Neural cell (in vitro differentiated cells): ENCODE measurements around the gene DCC. TPM values are rescaled to one million over a fixed set of nuclear protein-coding genes. Genes with fewer than 3 reads are reported as not detected.

Experiments
- H2AFZ ChIP-seq: fragments of 200-600, 300-800 bp; sonication (generic), shearing (Covaris generic); 2 replicates; pipeline ENCODE4 v1.6.0; 2014; ENCODE audit warnings: low read depth, mild to moderate bottlenecking, antibody characterized with exemption, low read length, moderate library complexity
- H3F3A ChIP-seq: fragments of 200-600 bp; shearing (Covaris generic); 2 replicates; pipeline ENCODE4 v1.6.1; 2016; ENCODE audit warnings: mild to moderate bottlenecking, moderate library complexity, mixed read lengths, antibody characterized with exemption, low read length; ENCODE audit not compliant: insufficient read depth, poor library complexity, severe bottlenecking
- H3K27ac ChIP-seq: fragments of 200-600, 300-800 bp; sonication (generic), shearing (Covaris generic); 2 replicates; pipeline ENCODE4 v1.5.1; 2014; ENCODE audit warnings: mild to moderate bottlenecking, low read length, moderate library complexity
- H3K27me3 ChIP-seq: fragments of 300-800, 200-600 bp; sonication (generic), shearing (Covaris generic); 2 replicates; pipeline ENCODE4 v1.6.0; 2014; ENCODE audit warnings: mild to moderate bottlenecking, low read depth, low read length, moderate library complexity; ENCODE audit not compliant: insufficient read depth
- H3K36me3 ChIP-seq: fragments of 300-800, 200-600 bp; sonication (generic), shearing (Covaris generic); 2 replicates; pipeline ENCODE4 v1.5.1; 2014; ENCODE audit warnings: mild to moderate bottlenecking, antibody characterized with exemption, low read length, moderate library complexity; ENCODE audit not compliant: insufficient read depth
- H3K4me2 ChIP-seq: fragments of 300-800, 200-600 bp; sonication (generic), shearing (Covaris generic); 2 replicates; pipeline ENCODE4 v1.6.0; 2014; ENCODE audit warnings: mild to moderate bottlenecking, low read length
- H3K4me3 ChIP-seq: fragments of 300-800, 200-600 bp; sonication (generic), shearing (Covaris generic); 2 replicates; pipeline ENCODE4 v1.5.1; 2014; ENCODE audit warnings: mild to moderate bottlenecking, low read length, moderate library complexity
- H3K79me2 ChIP-seq: fragments of 200-600 bp; shearing (Covaris generic); replicated peaks from 2 replicates; pipeline ENCODE4 v1.6.0; 2014; ENCODE audit warnings: mild to moderate bottlenecking, low read length, moderate library complexity; ENCODE audit not compliant: insufficient read depth
- H3K9ac ChIP-seq: fragments of 300-800, 200-600 bp; sonication (generic), shearing (Covaris generic); 2 replicates; pipeline ENCODE4 v1.6.1; 2016; ENCODE audit warnings: mild to moderate bottlenecking, low read length, mixed read lengths
- H3K9me2 ChIP-seq: fragments of 200-600 bp; shearing (Covaris generic); 2 replicates; pipeline ENCODE4 v1.6.1; 2016; ENCODE audit warnings: mild to moderate bottlenecking, low read length, mixed read lengths; ENCODE audit not compliant: insufficient read depth
- H3K9me3 ChIP-seq: fragments of 200-600, 300-800 bp; sonication (generic), shearing (Covaris generic); 2 replicates; pipeline ENCODE4 v1.6.1; 2016; ENCODE audit warnings: mild to moderate bottlenecking, mixed run types, low read length, moderate library complexity, mixed read lengths
- H4K20me1 ChIP-seq: fragments of 200-600 bp; shearing (Covaris generic); 2 replicates; pipeline ENCODE4 v1.6.1; 2016; ENCODE audit warnings: mild to moderate bottlenecking, mixed run types; ENCODE audit not compliant: insufficient read depth
- EP300 ChIP-seq: fragments of 450-650 bp; conservative IDR thresholded peaks from 2 replicates; pipeline ENCODE4 v1.6.1; 2014; ENCODE audit warnings: antibody characterized with exemption, mild to moderate bottlenecking, moderate library complexity; ENCODE audit not compliant: poor library complexity, severe bottlenecking
- EZH2 ChIP-seq: fragments of 200-600, 300-800 bp; shearing (Covaris generic), sonication (generic); IDR thresholded peaks from 2 replicates; pipeline ENCODE4 v1.6.1; 2014; ENCODE audit warnings: antibody characterized with exemption, low read length, borderline replicate concordance, mild to moderate bottlenecking; ENCODE audit not compliant: insufficient read depth, poor library complexity, severe bottlenecking
- MXI1 ChIP-seq: fragments of 450-650 bp; conservative IDR thresholded peaks from 2 replicates; pipeline ENCODE4 v1.6.1; 2014; ENCODE audit warnings: antibody characterized with exemption, mild to moderate bottlenecking; ENCODE audit not compliant: poor library complexity, severe bottlenecking
- POLR2AphosphoS5 ChIP-seq: IDR thresholded peaks from 2 replicates; pipeline ENCODE4 v1.6.1; 2012
- RAD21 ChIP-seq: fragments of 450-650 bp; conservative IDR thresholded peaks from 2 replicates; pipeline ENCODE4 v1.6.1; 2014; ENCODE audit warnings: antibody characterized with exemption, mild to moderate bottlenecking, moderate library complexity
- SMC3 ChIP-seq: fragments of 450-650 bp; conservative IDR thresholded peaks from 2 replicates; pipeline ENCODE4 v1.6.1; 2014; ENCODE audit warnings: antibody characterized with exemption, mild to moderate bottlenecking, moderate library complexity; ENCODE audit not compliant: poor library complexity
- TAF1 ChIP-seq: IDR thresholded peaks from 2 replicates; pipeline ENCODE4 v1.6.1; 2012; ENCODE audit warnings: low read depth
- polyA plus RNA-seq: library from polyadenylated mRNA; depleted of rRNA; stranded (reverse); fragments of >200 nt; gene quantifications from 2 replicates; pipeline ENCODE4 v1.2.3, GENCODE V29; 2014
- TF ChIP-seq, protein P1 (sequence below): IDR thresholded peaks from 2 replicates; pipeline ENCODE4 v1.6.1; 2012; ENCODE audit warnings: borderline replicate concordance
- TF ChIP-seq, protein P2 (sequence below): fragments of 450-650 bp; IDR thresholded peaks from 2 replicates; pipeline ENCODE4 v1.5.1; 2014; ENCODE audit warnings: antibody characterized with exemption, mild to moderate bottlenecking, moderate library complexity; ENCODE audit not compliant: poor library complexity, severe bottlenecking

Gene DCC
- polyA plus RNA-seq, 1 donor from 2014 or later: 40.7 TPM

DNA sequence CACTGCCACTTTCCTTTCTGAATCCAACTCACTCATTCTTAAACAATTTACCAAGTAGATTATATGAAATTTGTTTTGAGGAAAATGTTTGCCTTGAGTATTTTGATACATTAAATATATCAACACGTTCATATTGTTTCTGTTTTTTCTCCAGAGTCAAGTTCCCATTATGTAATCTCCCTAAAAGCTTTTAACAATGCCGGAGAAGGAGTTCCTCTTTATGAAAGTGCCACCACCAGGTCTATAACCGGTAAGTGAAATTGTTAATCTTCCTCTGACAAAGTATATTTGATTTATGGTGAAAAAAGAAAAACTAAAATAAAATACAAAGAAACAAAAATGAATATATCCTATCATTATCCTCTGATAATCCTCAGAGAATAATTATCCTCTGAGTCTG is 1045.9 kb downstream of the DCC start:
- Histone ChIP-seq H3K4me3 (no peak overlapping the region), H3K9ac (no peak overlapping the region), H3K79me2 (no peaks in the 10 kb centered on the region), H2AFZ (no peak overlapping the region), H3F3A (no peaks in the 10 kb centered on the region), H4K20me1 (no peaks in the 10 kb centered on the region), H3K27me3 (no peaks in the 10 kb centered on the region), H3K9me2 (no peaks in the 10 kb centered on the region), H3K27ac (no peak overlapping the region), H3K4me2 (no peak overlapping the region), H3K36me3 (no peaks in the 10 kb centered on the region), H3K9me3 (no peaks in the 10 kb centered on the region)
- TF ChIP-seq, protein P1, sequence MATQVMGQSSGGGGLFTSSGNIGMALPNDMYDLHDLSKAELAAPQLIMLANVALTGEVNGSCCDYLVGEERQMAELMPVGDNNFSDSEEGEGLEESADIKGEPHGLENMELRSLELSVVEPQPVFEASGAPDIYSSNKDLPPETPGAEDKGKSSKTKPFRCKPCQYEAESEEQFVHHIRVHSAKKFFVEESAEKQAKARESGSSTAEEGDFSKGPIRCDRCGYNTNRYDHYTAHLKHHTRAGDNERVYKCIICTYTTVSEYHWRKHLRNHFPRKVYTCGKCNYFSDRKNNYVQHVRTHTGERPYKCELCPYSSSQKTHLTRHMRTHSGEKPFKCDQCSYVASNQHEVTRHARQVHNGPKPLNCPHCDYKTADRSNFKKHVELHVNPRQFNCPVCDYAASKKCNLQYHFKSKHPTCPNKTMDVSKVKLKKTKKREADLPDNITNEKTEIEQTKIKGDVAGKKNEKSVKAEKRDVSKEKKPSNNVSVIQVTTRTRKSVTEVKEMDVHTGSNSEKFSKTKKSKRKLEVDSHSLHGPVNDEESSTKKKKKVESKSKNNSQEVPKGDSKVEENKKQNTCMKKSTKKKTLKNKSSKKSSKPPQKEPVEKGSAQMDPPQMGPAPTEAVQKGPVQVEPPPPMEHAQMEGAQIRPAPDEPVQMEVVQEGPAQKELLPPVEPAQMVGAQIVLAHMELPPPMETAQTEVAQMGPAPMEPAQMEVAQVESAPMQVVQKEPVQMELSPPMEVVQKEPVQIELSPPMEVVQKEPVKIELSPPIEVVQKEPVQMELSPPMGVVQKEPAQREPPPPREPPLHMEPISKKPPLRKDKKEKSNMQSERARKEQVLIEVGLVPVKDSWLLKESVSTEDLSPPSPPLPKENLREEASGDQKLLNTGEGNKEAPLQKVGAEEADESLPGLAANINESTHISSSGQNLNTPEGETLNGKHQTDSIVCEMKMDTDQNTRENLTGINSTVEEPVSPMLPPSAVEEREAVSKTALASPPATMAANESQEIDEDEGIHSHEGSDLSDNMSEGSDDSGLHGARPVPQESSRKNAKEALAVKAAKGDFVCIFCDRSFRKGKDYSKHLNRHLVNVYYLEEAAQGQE: no peak
- TF ChIP-seq TAF1: no peak
- no peak for TF ChIP-seq EP300

DNA sequence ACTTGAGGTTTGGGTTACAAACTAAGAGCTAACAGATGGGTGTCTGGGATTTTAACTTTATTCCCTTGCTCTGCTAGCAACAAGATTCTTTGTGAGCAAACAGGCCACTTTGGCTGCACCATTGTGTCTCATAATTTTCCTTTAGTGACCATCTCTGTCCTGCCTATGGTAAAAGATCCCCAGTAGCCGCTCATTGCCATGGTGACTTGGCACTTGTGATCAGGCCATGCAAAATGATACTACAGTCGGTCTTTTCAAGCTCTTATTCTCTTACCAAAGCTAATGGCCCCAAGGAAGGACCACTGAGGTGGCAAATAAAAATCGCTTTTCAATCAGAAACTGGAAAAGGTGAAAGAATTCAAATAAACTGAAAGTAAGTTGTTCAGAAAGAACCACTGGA is 1047.6 kb downstream of the DCC start:
- H3K36me3 ChIP-seq: no peaks in the 10 kb centered on the region
- no peaks in the 10 kb centered on the region for H3K9me2 ChIP-seq
- no peak overlapping the region for H3K4me2 ChIP-seq
- H3K9ac ChIP-seq: no peak overlapping the region
- no peaks in the 10 kb centered on the region for H4K20me1 ChIP-seq
- no peak overlapping the region for H3K27ac ChIP-seq
- no peak overlapping the region for H3K4me3 ChIP-seq
- no peaks in the 10 kb centered on the region for H3K79me2 ChIP-seq
- H3K27me3 ChIP-seq: no peaks in the 10 kb centered on the region
- TF ChIP-seq, protein P1: no peak
- TF ChIP-seq, protein P2, sequence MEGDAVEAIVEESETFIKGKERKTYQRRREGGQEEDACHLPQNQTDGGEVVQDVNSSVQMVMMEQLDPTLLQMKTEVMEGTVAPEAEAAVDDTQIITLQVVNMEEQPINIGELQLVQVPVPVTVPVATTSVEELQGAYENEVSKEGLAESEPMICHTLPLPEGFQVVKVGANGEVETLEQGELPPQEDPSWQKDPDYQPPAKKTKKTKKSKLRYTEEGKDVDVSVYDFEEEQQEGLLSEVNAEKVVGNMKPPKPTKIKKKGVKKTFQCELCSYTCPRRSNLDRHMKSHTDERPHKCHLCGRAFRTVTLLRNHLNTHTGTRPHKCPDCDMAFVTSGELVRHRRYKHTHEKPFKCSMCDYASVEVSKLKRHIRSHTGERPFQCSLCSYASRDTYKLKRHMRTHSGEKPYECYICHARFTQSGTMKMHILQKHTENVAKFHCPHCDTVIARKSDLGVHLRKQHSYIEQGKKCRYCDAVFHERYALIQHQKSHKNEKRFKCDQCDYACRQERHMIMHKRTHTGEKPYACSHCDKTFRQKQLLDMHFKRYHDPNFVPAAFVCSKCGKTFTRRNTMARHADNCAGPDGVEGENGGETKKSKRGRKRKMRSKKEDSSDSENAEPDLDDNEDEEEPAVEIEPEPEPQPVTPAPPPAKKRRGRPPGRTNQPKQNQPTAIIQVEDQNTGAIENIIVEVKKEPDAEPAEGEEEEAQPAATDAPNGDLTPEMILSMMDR: no peak
- TF ChIP-seq POLR2AphosphoS5 (no peak), EZH2 (no peak), MXI1 (no peak), RAD21 (no peak), EP300 (no peak), SMC3 (no peak), TAF1 (no peak)
- H3K9me3 ChIP-seq: no peaks in the 10 kb centered on the region
- no peaks in the 10 kb centered on the region for H3F3A ChIP-seq
- no peak overlapping the region for H2AFZ ChIP-seq
